K562 (cell line): ENCODE measurements around the gene TBATA. TPM values are rescaled to one million over a fixed set of nuclear protein-coding genes. Genes with fewer than 3 reads are reported as not detected.

Experiments used
- ATAC-seq: fragments of 200-7000 bp; cut with Tn5 transposase; 3 replicates; pipeline ENCODE4 v1.9.1; 2020; ENCODE audit warnings: moderate library complexity
- BruUV-seq: library from RNA; stranded (reverse); fragments of 400-500 nt; replicated peaks from 2 replicates; lab custom pipeline; 2021; lab: Mats Ljungman, UMichigan
- CTCF ChIA-PET: fragments of 300-600 bp; formaldehyde crosslinking; extraction: SDS; loops from one replicate; lab custom pipeline; 2021; ENCODE audit warnings: low intra/inter-chr PET ratio; lab: Yijun Ruan, JAX
- POLR2A ChIA-PET: fragments of 300-600, 350-650 bp; sonication (Branson Sonifier 250); formaldehyde crosslinking; extraction: SDS; loops from one replicate; lab custom pipeline; 2021; ENCODE audit warnings: antibody characterized with exemption, inconsistent platforms; lab: Yijun Ruan, JAX
- DNase-seq, 4 experiments: peaks; one replicate each; pipeline versions ENCODE4 v3.0.0 to v3.0.0-alpha.2; 2011 to 2018; ENCODE audit warnings: low spot score in 3 of 4, mixed read lengths in 3 of 4; ENCODE audit errors: extremely low read depth in 1 of 4
- FAIRE-seq: peaks from 2 replicates; lab custom pipeline; 2011; peaks lifted over from hg19 to GRCh38; lab: Jason Lieb, UNC
- H2AFZ ChIP-seq: 2 replicates; pipeline ENCODE4 v1.6.0; 2011; ENCODE audit warnings: low read depth, low read length, control low read depth, inconsistent platforms
- H3K27ac ChIP-seq: fragments of 200-600 bp; 3 replicates; pipeline ENCODE4 v1.8.0; 2011; ENCODE audit warnings: low read depth, mild to moderate bottlenecking, control low read depth, inconsistent platforms, low read length, moderate library complexity, mixed read lengths; ENCODE audit errors: extremely low read depth
- H3K27me3 ChIP-seq, 2 experiments: fragments of 300-600 bp in 1 of 2; 2 replicates in 1 of 2; 3 replicates in 1 of 2; pipeline versions ENCODE4 v1.6.0 to v1.8.0; 2011; ENCODE audit warnings: inconsistent platforms in 2 of 2, low read length in 2 of 2, mild to moderate bottlenecking in 1 of 2, mixed read lengths in 1 of 2, moderate library complexity in 1 of 2; ENCODE audit not compliant: control insufficient read depth in 2 of 2, insufficient read depth in 2 of 2
- H3K36me3 ChIP-seq: fragments of 300-600 bp; 3 replicates; pipeline ENCODE4 v1.8.0; 2011; ENCODE audit warnings: mild to moderate bottlenecking, low read length, inconsistent platforms; ENCODE audit not compliant: control insufficient read depth, insufficient read depth
- H3K4me1 ChIP-seq, 2 experiments: fragments of 200-600 bp in 1 of 2; replicated peaks in 1 of 2; 2 replicates in 1 of 2; 3 replicates in 1 of 2; pipeline versions ENCODE4 v1.5.1 to v1.8.0; 2011; ENCODE audit warnings: inconsistent platforms in 2 of 2, low read length in 2 of 2, mild to moderate bottlenecking in 1 of 2, mixed read lengths in 1 of 2, moderate library complexity in 1 of 2; ENCODE audit not compliant: control insufficient read depth in 2 of 2, insufficient read depth in 2 of 2
- H3K4me2 ChIP-seq: 2 replicates; pipeline ENCODE4 v1.6.1; 2011; ENCODE audit warnings: low read length, control low read depth, inconsistent platforms, mixed read lengths; ENCODE audit not compliant: insufficient read depth
- H3K4me3 ChIP-seq: fragments of 200-600 bp; sonication (generic), shearing (Covaris generic); 2 replicates; pipeline ENCODE4 v1.5.1; 2016; ENCODE audit warnings: control low read depth, inconsistent platforms
- H3K79me2 ChIP-seq: fragments of 200-600 bp; 3 replicates; pipeline ENCODE4 v1.8.0; 2011; ENCODE audit warnings: low read length, inconsistent platforms; ENCODE audit not compliant: control insufficient read depth, insufficient read depth
- H3K9ac ChIP-seq, 2 experiments: 2 replicates each; pipeline versions ENCODE4 v1.6.0 to v1.6.1; 2011; ENCODE audit warnings: low read depth in 2 of 2, low read length in 2 of 2, control low read depth in 1 of 2, inconsistent platforms in 1 of 2, mild to moderate bottlenecking in 1 of 2, mixed read lengths in 1 of 2; ENCODE audit not compliant: insufficient read depth in 1 of 2
- H3K9me1 ChIP-seq: one replicate; pipeline ENCODE4 v1.6.0; 2011; ENCODE audit warnings: inconsistent platforms, mild to moderate bottlenecking, low read length, moderate library complexity; ENCODE audit not compliant: control insufficient read depth, insufficient read depth
- H3K9me3 ChIP-seq: replicated peaks from 2 replicates; pipeline ENCODE4 v1.5.1; 2011; ENCODE audit warnings: low read depth, low read length, inconsistent platforms; ENCODE audit not compliant: control insufficient read depth, insufficient read depth
- H4K20me1 ChIP-seq: replicated peaks from 2 replicates; pipeline ENCODE4 v1.6.1; 2011; ENCODE audit warnings: low read length, inconsistent platforms, mixed read lengths; ENCODE audit not compliant: control insufficient read depth, insufficient read depth
- MCM7 ChIP-seq, 2 experiments: fragments of 450-650 bp; IDR thresholded peaks; 2 replicates each; pipeline ENCODE4 v1.6.1; 2016 to 2018
- PURB ChIP-seq: sonication (generic); formaldehyde crosslinking; IDR thresholded peaks from 2 replicates; pipeline ENCODE4 v1.9.0; 2021; ENCODE audit warnings: low read depth, mild to moderate bottlenecking, missing genetic modification reagents
- UBTF ChIP-seq, 2 experiments: IDR thresholded peaks; 2 replicates each; pipeline ENCODE4 v1.6.1; 2012; ENCODE audit warnings: improper control_type of control experiment in 2 of 2, low read depth in 2 of 2, low read length in 2 of 2, borderline replicate concordance in 1 of 2
- WGBS: fragments of 100-300 bp; shearing (Covaris generic); methylation state at CpG from one replicate; pipeline ENCODE4 v1.1.6; 2016; ENCODE audit warnings: low coverage, mixed read lengths; ENCODE audit not compliant: insufficient coverage; ENCODE audit errors: missing lambda C conversion rate; 5-methylcytosine and 5-hydroxymethylcytosine counted together
- in situ Hi-C: fragments of 300-500 bp; cut with MboI; formaldehyde crosslinking; loops from 4 replicates; pipeline ENCODE4 v1.15.0; 2018; ENCODE audit warnings: inconsistent platforms, mixed read lengths
- intact Hi-C: fragments of 100-400 bp; cut with micrococcal nuclease; formaldehyde crosslinking; loops from 2 replicates; pipeline ENCODE4 v1.14.2; 2022
- polyA plus RNA-seq, 8 experiments: library from polyadenylated mRNA; depleted of rRNA in 4 of 8; stranded (reverse) in 5 of 8; unstranded in 3 of 8; fragments of >200 nt; fragmentation: Nextera tagmentation in 2 of 8; fragmentation: Illumina TruSeq in 1 of 8; extraction: Ambion mirVana in 2 of 8; extraction: Trizol in 1 of 8; gene quantifications; 2 replicates each; pipeline versions ENCODE4 v1.2.1 to v1.2.3, GENCODE V29; 2011 to 2014; ENCODE audit warnings: inconsistent platforms in 1 of 8, missing spikeins in 1 of 8
- total RNA-seq, 7 experiments: library from RNA; depleted of rRNA in 6 of 7; stranded (reverse); fragments of >200 nt in 6 of 7; fragmentation: Illumina TruSeq in 2 of 7; extraction: Trizol in 2 of 7; gene quantifications; 2 replicates each; pipeline versions ENCODE4 v1.2.1 to v1.2.3, GENCODE V29; 2011 to 2021; ENCODE audit warnings: low replicate concordance in 1 of 7

The TBATA gene
- total and polyA plus RNA-seq, 9 of the 15 experiments (the other 6 are each of a cell fraction or from before 2014, with no cell fraction given), result not detected

GRCh38 chr10:70752571-70752970, 32.6 kb downstream of the TBATA start:
- intact Hi-C loops (no loop called here), in situ Hi-C loops (loop anchor here (10.0 kb wide), 1 partner anchor 1958 kb away; no protein-coding TSS in a partner anchor)
- no TSS peak for BruUV-seq
- no peak for TF ChIP-seq MCM7 (IDR thresholded peaks at IDR 0.05)
- no peak for TF ChIP-seq PURB
- TF ChIP-seq UBTF (IDR thresholded peaks at IDR 0.05; ENCODE audit: borderline replicate concordance in 1 of 2, low read depth in 2 of 2, low read length in 2 of 2), result no peak
- Histone ChIP-seq H3K4me3 (no peak overlapping the region), H4K20me1 (no peaks in the 10 kb centered on the region), H2AFZ (no peak overlapping the region), H3K9me3 (no peaks in the 10 kb centered on the region), H3K9ac (0 out of 4 replicates have a peak overlapping the region, but pooled peaks of 1 of the 2 experiments have one; percentile 23), H3K79me2 (no peaks in the 10 kb centered on the region; the same call in 2 of the 3 replicates), H3K4me1 (peaks cover 8 to 22% of the 10 kb centered on the region in 2 experiments; a peak in 4 of 5 replicates), H3K4me2 (no peak overlapping the region), H3K27me3 (no peaks in the 10 kb centered on the region), H3K36me3 (peaks cover 81% of the 10 kb centered on the region; the same call in 2 of the 3 replicates), H3K27ac (no peak overlapping the region), H3K9me1 (no peaks in the 10 kb centered on the region)
- ChIA-PET CTCF (no interaction called here), POLR2A (interaction anchor here (0.6 to 2.6 kb wide), 4 partner anchors 8 to 746 kb away, joined by 3 to 9 read pairs (median 3); no protein-coding TSS in a partner anchor)
- DNase-seq (no peak), ATAC-seq (no peak), FAIRE-seq (no peak)
- WGBS, result 83% methylated on average over 7 of the region's 7 CpGs
